Prostate gland (tissue), 2 donors: Measurements from ENCODE around the gene PIK3CD.

Source experiments
- POLR2A ChIP-seq: fragments of 450-650 bp; IDR thresholded peaks from one replicate; pipeline ENCODE4 v1.6.1; 2016; ENCODE audit warnings: antibody characterized with exemption, mild to moderate bottlenecking
- POLR2AphosphoS5 ChIP-seq: sonication (generic); formaldehyde crosslinking; IDR thresholded peaks from one replicate; pipeline ENCODE4 v1.6.1; 2017; ENCODE audit warnings: antibody characterized with exemption
- TF ChIP-seq, protein P1 (sequence below), 4 experiments: fragments of 200-600 bp in 2 of 4; fragments of 450-650 bp in 2 of 4; sonication (generic) in 2 of 4; IDR thresholded peaks; 1 replicate in 3 of 4; 2 replicates in 1 of 4; pipeline ENCODE4 v1.5.1; 2016 to 2019; ENCODE audit warnings: antibody characterized with exemption in 4 of 4, mild to moderate bottlenecking in 2 of 4, moderate library complexity in 2 of 4

DNA sequence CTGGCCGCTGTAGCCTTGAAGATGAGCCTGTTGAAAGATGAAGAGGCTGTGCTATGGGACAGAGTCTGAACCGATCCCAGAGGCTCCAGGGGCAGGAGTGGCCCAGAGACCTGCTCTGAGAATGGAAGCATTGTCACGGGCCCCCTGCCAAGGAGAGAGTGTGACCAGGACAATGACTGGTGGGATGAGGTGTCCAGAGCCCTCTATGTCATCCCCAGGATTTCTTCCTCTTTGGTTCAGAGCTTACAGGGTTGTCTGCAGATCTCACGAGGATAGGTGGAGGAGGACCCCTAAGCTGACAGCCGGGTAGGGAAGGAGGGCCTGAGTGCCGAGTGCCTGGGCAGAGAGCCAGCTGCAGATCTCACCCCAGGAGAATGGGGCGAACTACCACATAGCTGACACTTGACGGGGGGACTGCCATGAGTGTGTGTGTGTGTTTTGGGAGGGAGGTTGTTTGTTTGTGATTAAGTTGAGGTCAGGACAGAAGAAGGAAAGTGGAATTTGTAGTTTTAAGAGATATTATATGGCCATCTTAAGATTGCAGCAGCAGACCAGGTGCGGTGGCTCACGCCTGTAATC lies 25.4 kb downstream of the PIK3CD start:
- TF ChIP-seq POLR2AphosphoS5 (no peak), POLR2A (no peak)
- TF ChIP-seq, protein P1, sequence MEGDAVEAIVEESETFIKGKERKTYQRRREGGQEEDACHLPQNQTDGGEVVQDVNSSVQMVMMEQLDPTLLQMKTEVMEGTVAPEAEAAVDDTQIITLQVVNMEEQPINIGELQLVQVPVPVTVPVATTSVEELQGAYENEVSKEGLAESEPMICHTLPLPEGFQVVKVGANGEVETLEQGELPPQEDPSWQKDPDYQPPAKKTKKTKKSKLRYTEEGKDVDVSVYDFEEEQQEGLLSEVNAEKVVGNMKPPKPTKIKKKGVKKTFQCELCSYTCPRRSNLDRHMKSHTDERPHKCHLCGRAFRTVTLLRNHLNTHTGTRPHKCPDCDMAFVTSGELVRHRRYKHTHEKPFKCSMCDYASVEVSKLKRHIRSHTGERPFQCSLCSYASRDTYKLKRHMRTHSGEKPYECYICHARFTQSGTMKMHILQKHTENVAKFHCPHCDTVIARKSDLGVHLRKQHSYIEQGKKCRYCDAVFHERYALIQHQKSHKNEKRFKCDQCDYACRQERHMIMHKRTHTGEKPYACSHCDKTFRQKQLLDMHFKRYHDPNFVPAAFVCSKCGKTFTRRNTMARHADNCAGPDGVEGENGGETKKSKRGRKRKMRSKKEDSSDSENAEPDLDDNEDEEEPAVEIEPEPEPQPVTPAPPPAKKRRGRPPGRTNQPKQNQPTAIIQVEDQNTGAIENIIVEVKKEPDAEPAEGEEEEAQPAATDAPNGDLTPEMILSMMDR (IDR thresholded peaks at IDR 0.05) = no peak
